ENCODE measurements around the gene ARID4A. TPM values are rescaled to one million over a fixed set of nuclear protein-coding genes. Genes with fewer than 3 reads are reported as not detected.

The ARID4A gene
- total and polyA plus RNA-seq, 2 of the 13 experiments (the other 11 are each of a cell fraction or from before 2014, with no cell fraction given): 7.2 to 9.7 TPM

GRCh38 chr14:58285132-58285531, 13.2 kb upstream of the ARID4A start:
- Histone ChIP-seq H3K4me3 (replicated peaks in 1 of 3; ENCODE audit: insufficient read depth in 1 of 3, low read depth in 2 of 3, low read length in 3 of 3) (no peak overlapping the region), H3K27me3 (ENCODE audit: control insufficient read depth in 1 of 2, insufficient read depth in 2 of 2, low read length in 2 of 2) (no peaks in the 10 kb centered on the region), H3K36me3 (replicated peaks in 1 of 2; ENCODE audit: control insufficient read depth in 1 of 2, insufficient read depth in 2 of 2, low read length in 2 of 2) (peaks cover 8 to 58% of the 10 kb centered on the region in 2 experiments), H3K79me2 (ENCODE audit: insufficient read depth, low read length) (peaks cover 74% of the 10 kb centered on the region), H3K27ac (ENCODE audit: extremely low read length, insufficient read depth, low read length) (no peak overlapping the region), H4K20me1 (ENCODE audit: insufficient read depth, low read length) (no peaks in the 10 kb centered on the region), H3K4me2 (ENCODE audit: low read depth, low read length) (no peak overlapping the region), H2AFZ (ENCODE audit: low read length) (no peak overlapping the region), H3K4me1 (ENCODE audit: insufficient read depth, low read length) (peaks cover 99% of the 10 kb centered on the region), H3K9ac (ENCODE audit: insufficient read depth, low read depth, low read length) (no peak overlapping the region), H3K9me3 (ENCODE audit: low read length) (no peaks in the 10 kb centered on the region)
- BruUV-seq (replicated peaks): no TSS peak
- ChIA-PET POLR2A (interaction anchor here (0.5 to 1.4 kb wide), 2 partner anchors 9 to 13 kb away, joined by 4 read pairs; partner anchors contain the start of gene ARID4A), CTCF (ENCODE audit: low intra/inter-chr PET ratio, low total read pairs) (no interaction called here)
- FAIRE-seq (no peak), ATAC-seq (no peak), DNase-seq (ENCODE audit: low spot score) (no peak)
- 95% methylated on average over 4 of the region's 4 CpGs for WGBS (ENCODE audit: low lambda C conversion rate)
- in situ Hi-C loops (cut with HindIII; ENCODE audit: extremely low pct_ligation_motif_present, low pct_unique_long_range_greater_than_20kb): no loop called here
- intact Hi-C loops (cut with micrococcal nuclease; ENCODE audit: unreplicated experiment): no loop called here
- TF ChIP-seq TFDP1 (CRISPR knock-in tag; IDR thresholded peaks at IDR 0.05; ENCODE audit: borderline replicate concordance) (no peak), TAF15 (IDR thresholded peaks at IDR 0.05; ENCODE audit: low read depth, low read length, poor library complexity, severe bottlenecking) (no peak), ZBTB33 (CRISPR knock-in tag; IDR thresholded peaks at IDR 0.05) (no peak), SMARCC2 (IDR thresholded peaks at IDR 0.05) (no peak), U2AF1 (optimal IDR thresholded peaks at IDR 0.05; ENCODE audit: low read depth, low read length) (no peak), PAX8 (CRISPR knock-in tag; IDR thresholded peaks at IDR 0.05; ENCODE audit: borderline replicate concordance) (no peak), ATRX (CRISPR knock-in tag; IDR thresholded peaks at IDR 0.05; ENCODE audit: borderline replicate concordance) (no peak), TOPORS (CRISPR knock-in tag; IDR thresholded peaks at IDR 0.05) (no peak), ZSCAN9 (CRISPR knock-in tag; IDR thresholded peaks at IDR 0.05; ENCODE audit: borderline replicate concordance) (no peak), PLRG1 (conservative IDR thresholded peaks at IDR 0.05) (no peak), ATF5 (CRISPR knock-in tag; IDR thresholded peaks at IDR 0.05; ENCODE audit: low read depth) (no peak), ZNF292 (CRISPR knock-in tag; IDR thresholded peaks at IDR 0.05; ENCODE audit: borderline replicate concordance, low read depth) (no peak), CREB3 (CRISPR knock-in tag; IDR thresholded peaks at IDR 0.05) (no peak), PHF21A (CRISPR knock-in tag; IDR thresholded peaks at IDR 0.05) (no peak), TRAFD1 (CRISPR knock-in tag; IDR thresholded peaks at IDR 0.05; ENCODE audit: borderline replicate concordance) (no peak), THAP9 (CRISPR knock-in tag; IDR thresholded peaks at IDR 0.05; ENCODE audit: borderline replicate concordance) (no peak)

Measured in HepG2 (cell line).